Measurements from ENCODE around the gene APEX1.

APEX1 gene

GRCh38 chr14:20454516-20455354 is at the start of gene APEX1, which contains the start of gene OSGEP:
APEX1 (plus strand) TSS chr14:20455226; CDS start chr14:20455646, 420 bp downstream.
OSGEP (minus strand) TSS chr14:20454812; CDS start chr14:20454683, 129 bp downstream.
- peak; percentile 99 for DNase-seq

GRCh38 chr14:20409226-20409625 is 45.8 kb upstream of the APEX1 start:
- DNase-seq: no peak

- no peak for DNase-seq
Measured at GRCh38 chr14:20412411-20412810, 42.6 kb upstream of the APEX1 start.

- peak; percentile 85 for DNase-seq
Measured at GRCh38 chr14:20412876-20413743, 41.9 kb upstream of the APEX1 start, which contains the start of gene TEP1. TEP1 (minus strand) TSS chr14:20413501; CDS start chr14:20408439, 5,062 bp downstream.

- peak; percentile 61 for DNase-seq
Measured at GRCh38 chr14:20413744-20414082, 41.3 kb upstream of the APEX1 start.

GRCh38 chr14:20415782-20416206 is 39.2 kb upstream of the APEX1 start:
- peak; percentile 71 for DNase-seq

GRCh38 chr14:20416223-20416622 is 38.8 kb upstream of the APEX1 start:
- DNase-seq: no peak

GRCh38 chr14:20417250-20418186 is 37.5 kb upstream of the APEX1 start:
- no peak for DNase-seq

GRCh38 chr14:20418501-20418909 is 36.5 kb upstream of the APEX1 start:
- DNase-seq: no peak

- no peak for DNase-seq
Measured at GRCh38 chr14:20419419-20419818, 35.6 kb upstream of the APEX1 start.

- no peak for DNase-seq
Measured at GRCh38 chr14:20421267-20421666, 33.8 kb upstream of the APEX1 start.

GRCh38 chr14:20422886-20423285 is 32.1 kb upstream of the APEX1 start:
- no peak for DNase-seq

GRCh38 chr14:20424851-20425250 is 30.2 kb upstream of the APEX1 start:
- DNase-seq: no peak

- peak; percentile 48 for DNase-seq
Measured at GRCh38 chr14:20427231-20428009, 27.6 kb upstream of the APEX1 start.

- no peak for DNase-seq
Measured at GRCh38 chr14:20428010-20428365, 27.0 kb upstream of the APEX1 start.

- DNase-seq: no peak
Measured at GRCh38 chr14:20428802-20429201, 26.2 kb upstream of the APEX1 start.

GRCh38 chr14:20429801-20430669 is 25.0 kb upstream of the APEX1 start:
- DNase-seq: no peak

GRCh38 chr14:20434701-20435581 is 20.1 kb upstream of the APEX1 start:
- no peak for DNase-seq

GRCh38 chr14:20435582-20436362 is 19.3 kb upstream of the APEX1 start, which contains the start of gene KLHL33:
KLHL33 (minus strand) TSS chr14:20436166; CDS start chr14:20435811, 355 bp downstream.
- no peak for DNase-seq

Measured in activated CD4-positive, alpha-beta T cell treated with anti-CD3 and anti-CD28 coated beads, Interleukin-2, Interleukin-6, amounts not matched to agents 100 ng/mL and 50 ng/mL, durations not matched to agents 16 hours and 8 hours (primary cell).